ENCODE data around the gene BEND6. TPM values are rescaled to one million over a fixed set of nuclear protein-coding genes. Genes with fewer than 3 reads are reported as not detected.
"Not testable (repeated sequence)": the region's sequence is repeated elsewhere in the genome, so short reads cannot be mapped to it uniquely, and the experiment has no call there.

BEND6 gene
- total RNA-seq, 1 donor from 2014 or later = 1.2 TPM

GRCh38 chr6:57038906-57039305, 84.0 kb downstream of the BEND6 start:
- Mint-ChIP-seq H3K36me3 (ENCODE audit: unreplicated experiment) (no peaks in the 10 kb centered on the region), H3K4me1 (ENCODE audit: low read depth, unreplicated experiment) (no peaks in the 10 kb centered on the region), H3K27me3 (ENCODE audit: unreplicated experiment) (peaks cover 1% of the 10 kb centered on the region), H3K9me3 (ENCODE audit: unreplicated experiment) (peaks cover 7% of the 10 kb centered on the region), H3K4me3 (ENCODE audit: unreplicated experiment) (no peak overlapping the region), H3K27ac (ENCODE audit: unreplicated experiment) (no peak overlapping the region)
- no peak for DNase-seq
- no peak for TF ChIP-seq CTCF (IDR thresholded peaks at IDR 0.05; ENCODE audit: partially characterized antibody, unreplicated experiment)

GRCh38 chr6:57040011-57040410, 85.1 kb downstream of the BEND6 start:
- Mint-ChIP-seq H3K36me3 (ENCODE audit: unreplicated experiment) (no peaks in the 10 kb centered on the region), H3K9me3 (ENCODE audit: unreplicated experiment) (peaks cover 6% of the 10 kb centered on the region), H3K4me3 (ENCODE audit: unreplicated experiment) (no peak overlapping the region), H3K4me1 (ENCODE audit: low read depth, unreplicated experiment) (no peaks in the 10 kb centered on the region), H3K27me3 (ENCODE audit: unreplicated experiment) (peaks cover 1% of the 10 kb centered on the region), H3K27ac (ENCODE audit: unreplicated experiment) (no peak overlapping the region)
- DNase-seq = no peak
- TF ChIP-seq CTCF (IDR thresholded peaks at IDR 0.05; ENCODE audit: partially characterized antibody, unreplicated experiment) = no peak

DNA sequence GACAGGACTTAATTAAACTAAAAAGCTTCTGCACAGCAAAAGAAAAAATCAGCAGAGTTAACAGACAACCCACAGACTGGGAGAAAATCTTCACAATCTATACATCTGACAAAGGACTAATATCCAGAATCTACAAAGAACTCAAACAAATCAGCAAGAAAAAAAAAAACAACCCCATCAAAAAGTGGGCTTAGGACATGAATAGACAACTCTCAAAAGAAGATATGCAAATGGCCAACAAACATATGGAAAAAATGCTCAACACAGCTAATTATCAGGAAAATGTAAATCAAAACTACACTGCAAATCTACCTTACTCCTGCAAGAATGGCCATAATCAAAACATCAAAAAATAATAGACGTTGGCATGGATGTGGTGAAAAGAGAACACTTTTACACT, 89.2 kb downstream of the BEND6 start:
- not testable (repeated sequence) for H3K4me3 Mint-ChIP-seq (ENCODE audit: unreplicated experiment); H3K36me3 Mint-ChIP-seq (ENCODE audit: unreplicated experiment); H3K27ac Mint-ChIP-seq (ENCODE audit: unreplicated experiment); DNase-seq; H3K27me3 Mint-ChIP-seq (ENCODE audit: unreplicated experiment); H3K9me3 Mint-ChIP-seq (ENCODE audit: unreplicated experiment)
- peaks cover 12% of the 10 kb centered on the region for H3K4me1 Mint-ChIP-seq (ENCODE audit: low read depth, unreplicated experiment)

- TF ChIP-seq CTCF (IDR thresholded peaks at IDR 0.05; ENCODE audit: partially characterized antibody, unreplicated experiment) = no peak
- no peak for DNase-seq
- Mint-ChIP-seq H3K36me3 (ENCODE audit: unreplicated experiment) (no peaks in the 10 kb centered on the region), H3K27me3 (ENCODE audit: unreplicated experiment) (peaks cover 4% of the 10 kb centered on the region), H3K9me3 (ENCODE audit: unreplicated experiment) (peaks cover 6% of the 10 kb centered on the region), H3K4me3 (ENCODE audit: unreplicated experiment) (no peak overlapping the region), H3K27ac (ENCODE audit: unreplicated experiment) (no peak overlapping the region), H3K4me1 (ENCODE audit: low read depth, unreplicated experiment) (peaks cover 12% of the 10 kb centered on the region)
Observed at GRCh38 chr6:57044568-57044967, 89.7 kb downstream of the BEND6 start.

DNA sequence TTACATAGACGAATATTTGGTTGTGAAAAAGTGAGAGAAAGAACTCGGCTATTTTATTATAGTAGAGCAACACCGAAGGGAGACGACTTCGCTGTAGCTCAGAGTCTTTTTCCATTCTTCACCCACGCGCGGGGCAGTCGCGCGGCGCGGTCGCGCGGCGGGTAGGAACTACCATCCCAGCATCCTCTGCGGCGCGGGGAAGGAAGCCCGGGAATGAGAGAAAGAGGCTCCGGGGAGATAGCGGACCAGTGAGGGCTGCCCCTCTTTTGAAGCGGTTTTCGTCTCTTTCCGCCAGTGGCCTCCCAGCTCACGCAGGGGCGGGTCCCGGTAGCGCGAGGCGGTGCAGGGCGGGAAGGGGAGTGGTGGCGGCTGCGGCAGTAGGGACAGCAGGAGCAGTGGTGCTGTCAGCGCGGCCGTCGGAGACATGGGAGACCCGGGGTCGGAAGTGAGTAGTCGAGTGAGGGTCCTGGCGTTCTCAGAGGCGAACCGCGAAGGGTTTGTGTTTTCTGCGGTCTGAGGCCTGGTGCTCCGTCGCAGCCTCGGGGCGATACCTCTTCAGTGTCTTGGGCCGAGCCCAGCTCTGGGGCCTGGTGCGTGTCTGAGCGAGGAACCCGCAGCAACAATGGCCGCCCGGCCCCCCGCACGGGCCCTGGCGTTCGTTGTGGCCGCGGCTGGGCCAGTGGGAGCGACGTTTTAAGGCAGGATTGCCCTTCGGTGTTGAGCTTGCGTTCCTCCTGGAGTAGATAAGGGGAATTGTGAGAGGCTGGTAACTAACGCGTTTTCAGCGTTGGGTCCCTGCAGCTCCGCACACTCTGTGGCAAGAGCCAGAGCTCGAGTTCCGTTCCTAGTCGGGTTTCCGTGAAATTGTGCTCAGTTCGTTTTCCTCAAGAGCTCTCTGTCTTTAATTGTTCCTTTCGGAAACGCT, 91.7 kb downstream of the BEND6 start, which contains the start of gene KIAA1586:
Gene KIAA1586, plus strand, starts transcription at position 362 of the 925 bp plus-strand sequence. Its CDS starts 63 bp downstream, at position 425.
- H3K4me3 Mint-ChIP-seq (ENCODE audit: unreplicated experiment) = peak within 1 kb of the TSS; percentile 97
- H3K9me3 Mint-ChIP-seq (ENCODE audit: unreplicated experiment); H3K27me3 Mint-ChIP-seq (ENCODE audit: unreplicated experiment); H3K36me3 Mint-ChIP-seq (ENCODE audit: unreplicated experiment): not testable (repeated sequence)
- DNase-seq = peak; percentile 93
- peaks cover 12% of the 10 kb centered on the region for H3K4me1 Mint-ChIP-seq (ENCODE audit: low read depth, unreplicated experiment)
- H3K27ac Mint-ChIP-seq (ENCODE audit: unreplicated experiment) = peak within 1 kb of the TSS; percentile 92

DNA sequence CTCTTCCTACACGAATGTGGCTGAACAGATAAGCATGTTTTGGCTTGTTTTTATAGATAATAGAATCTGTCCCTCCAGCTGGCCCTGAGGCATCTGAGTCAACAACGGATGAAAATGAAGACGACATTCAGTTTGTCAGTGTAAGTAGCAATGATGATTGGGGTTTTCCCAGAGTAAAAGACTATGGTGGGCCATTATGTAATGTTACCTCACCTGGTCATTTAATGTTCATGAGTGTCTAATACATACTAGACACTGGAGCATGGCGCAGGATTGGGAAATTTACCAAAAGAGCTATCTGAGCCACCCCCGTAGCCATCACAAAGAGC, 92.3 kb downstream of the BEND6 start:
- H3K27ac Mint-ChIP-seq (ENCODE audit: unreplicated experiment); H3K36me3 Mint-ChIP-seq (ENCODE audit: unreplicated experiment); DNase-seq; H3K27me3 Mint-ChIP-seq (ENCODE audit: unreplicated experiment); H3K4me3 Mint-ChIP-seq (ENCODE audit: unreplicated experiment); H3K9me3 Mint-ChIP-seq (ENCODE audit: unreplicated experiment): not testable (repeated sequence)
- H3K4me1 Mint-ChIP-seq (ENCODE audit: low read depth, unreplicated experiment) = peaks cover 12% of the 10 kb centered on the region

GRCh38 chr6:57047859-57048258, 93.0 kb downstream of the BEND6 start:
- H3K27me3 Mint-ChIP-seq (ENCODE audit: unreplicated experiment); H3K36me3 Mint-ChIP-seq (ENCODE audit: unreplicated experiment); DNase-seq; H3K9me3 Mint-ChIP-seq (ENCODE audit: unreplicated experiment): not testable (repeated sequence)
- Mint-ChIP-seq H3K4me1 (ENCODE audit: low read depth, unreplicated experiment) (peaks cover 12% of the 10 kb centered on the region), H3K27ac (ENCODE audit: unreplicated experiment) (peak overlapping the region; percentile 4), H3K4me3 (ENCODE audit: unreplicated experiment) (peak overlapping the region; percentile 83)
